GM23338 (cell line): ENCODE results near the gene FAM241A. TPM values are rescaled to one million over a fixed set of nuclear protein-coding genes. Genes with fewer than 3 reads are reported as not detected.
A peak's percentile ranks its signal among the peaks of the same experiment; 100 is the strongest.

Experiments
- ATAC-seq: fragments of 200-7000 bp; cut with Tn5 transposase; 3 replicates; pipeline ENCODE4 v1.9.1; 2020
- DNase-seq: peaks from one replicate; pipeline ENCODE4 v3.0.0-alpha.2; 2015; ENCODE audit warnings: low spot score
- H2AFZ ChIP-seq: fragments of 200-600 bp; sonication (generic); 2 replicates; pipeline ENCODE4 v1.8.0; 2016; ENCODE audit warnings: antibody characterized with exemption, mild to moderate bottlenecking, moderate library complexity
- H3F3A ChIP-seq: fragments of 200-600 bp; sonication (generic); replicated peaks from 2 replicates; pipeline ENCODE4 v1.8.0; 2017; ENCODE audit warnings: antibody characterized with exemption, mixed run types, low read depth
- H3K27ac ChIP-seq: fragments of 200-600 bp; sonication (generic); 2 replicates; pipeline ENCODE4 v1.6.1; 2016; ENCODE audit warnings: low read depth
- H3K27me3 ChIP-seq: fragments of 200-600 bp; sonication (generic); 2 replicates; pipeline ENCODE4 v1.8.0; 2016; ENCODE audit warnings: mild to moderate bottlenecking, mixed run types, moderate library complexity; ENCODE audit not compliant: insufficient read depth
- H3K36me3 ChIP-seq: fragments of 200-600 bp; sonication (generic); 2 replicates; pipeline ENCODE4 v1.8.0; 2016; ENCODE audit warnings: mild to moderate bottlenecking; ENCODE audit not compliant: insufficient read depth
- H3K4me1 ChIP-seq: fragments of 200-600 bp; sonication (generic); 2 replicates; pipeline ENCODE4 v1.8.0; 2016; ENCODE audit warnings: mild to moderate bottlenecking, moderate library complexity; ENCODE audit not compliant: insufficient read depth
- H3K4me2 ChIP-seq: fragments of 200-600 bp; sonication (generic); 2 replicates; pipeline ENCODE4 v1.7.1; 2017; ENCODE audit warnings: mixed run types
- H3K4me3 ChIP-seq: fragments of 200-600 bp; sonication (generic); 2 replicates; pipeline ENCODE4 v1.6.1; 2016; ENCODE audit warnings: mixed run types
- H3K79me2 ChIP-seq: fragments of 200-600 bp; sonication (generic); replicated peaks from 2 replicates; pipeline ENCODE4 v1.8.0; 2017; ENCODE audit warnings: mild to moderate bottlenecking; ENCODE audit not compliant: insufficient read depth
- H3K9me2 ChIP-seq: fragments of 200-600 bp; sonication (generic); 2 replicates; pipeline ENCODE4 v1.8.0; 2017; ENCODE audit not compliant: insufficient read depth
- H4K20me1 ChIP-seq: fragments of 200-600 bp; sonication (generic); replicated peaks from 2 replicates; pipeline ENCODE4 v1.8.0; 2017; ENCODE audit warnings: mild to moderate bottlenecking; ENCODE audit not compliant: insufficient read depth
- H3K27ac Mint-ChIP-seq: 2 replicates; pipeline ENCODE4 v1.8.0; 2020; ENCODE audit warnings: inconsistent platforms, mild to moderate bottlenecking, moderate library complexity, mixed read lengths
- H3K27me3 Mint-ChIP-seq: 3 replicates; pipeline ENCODE4 v1.8.0; 2022; ENCODE audit warnings: low read depth, mild to moderate bottlenecking, moderate library complexity, mixed read lengths, inconsistent platforms; ENCODE audit not compliant: insufficient read depth, poor library complexity
- H3K36me3 Mint-ChIP-seq: 3 replicates; pipeline ENCODE4 v1.8.0; 2021; ENCODE audit warnings: low read depth, mild to moderate bottlenecking, inconsistent platforms, moderate library complexity, mixed read lengths
- H3K4me1 Mint-ChIP-seq: 3 replicates; pipeline ENCODE4 v1.8.0; 2020; ENCODE audit warnings: mild to moderate bottlenecking, inconsistent platforms, mixed read lengths
- H3K4me3 Mint-ChIP-seq: 3 replicates; pipeline ENCODE4 v1.8.0; 2021; ENCODE audit warnings: moderate library complexity, mild to moderate bottlenecking, inconsistent platforms, mixed read lengths
- H3K9me3 Mint-ChIP-seq: 3 replicates; pipeline ENCODE4 v1.8.0; 2020; ENCODE audit warnings: moderate library complexity, mild to moderate bottlenecking, inconsistent platforms, mixed read lengths
- CREB1 ChIP-seq: fragments of 250-450 bp; sonication (Bioruptor Pico); IDR thresholded peaks from 2 replicates; pipeline ENCODE4 v1.5.0; 2020; ENCODE audit warnings: low read depth, mild to moderate bottlenecking, moderate library complexity
- CTCF ChIP-seq, 2 experiments: fragments of 200-600 bp in 1 of 2; sonication (generic) in 1 of 2; conservative IDR thresholded peaks; 2 replicates each; pipeline versions ENCODE4 v1.5.1 to v1.6.1; 2016 to 2017; ENCODE audit warnings: antibody characterized with exemption in 2 of 2, low read depth in 2 of 2, mild to moderate bottlenecking in 2 of 2, moderate library complexity in 1 of 2
- NANOG ChIP-seq: IDR thresholded peaks from 2 replicates; pipeline ENCODE4 v1.6.1; 2016; ENCODE audit warnings: antibody characterized with exemption, borderline replicate concordance
- STAT1 ChIP-seq: IDR thresholded peaks from one replicate; pipeline ENCODE4 v1.6.1; 2016; ENCODE audit warnings: antibody characterized with exemption; ENCODE audit not compliant: unreplicated experiment
- ZNF331 ChIP-seq: fragments of 250-450 bp; sonication (Bioruptor Pico); IDR thresholded peaks from 2 replicates; pipeline ENCODE4 v1.5.0; 2020; ENCODE audit warnings: low read depth, mild to moderate bottlenecking, moderate library complexity
- ZNF462 ChIP-seq: fragments of 250-450 bp; sonication (Bioruptor Pico); IDR thresholded peaks from 2 replicates; pipeline ENCODE4 v1.5.0; 2020; ENCODE audit warnings: mild to moderate bottlenecking, moderate library complexity
- polyA plus RNA-seq: library from polyadenylated mRNA; unstranded; fragments of >200 nt; fragmentation: Nextera tagmentation; extraction: Ambion mirVana; gene quantifications from 2 replicates; pipeline ENCODE4 v1.2.1, GENCODE V29; 2016
- total RNA-seq: library from RNA; depleted of rRNA; stranded (reverse); fragments of >200 nt; shearing (Covaris generic); gene quantifications from 2 replicates; pipeline ENCODE4 v1.2.3, GENCODE V29; 2014

Gene FAM241A
- total and polyA plus RNA-seq, 2 experiments from 2014 or later: 0.58 to 0.63 TPM

GRCh38 chr4:112214390-112215264 lies 69.4 kb downstream of the FAM241A start:
- Histone ChIP-seq H3K9me2 (no peaks in the 10 kb centered on the region), H3K27me3 (no peaks in the 10 kb centered on the region), H3K4me2 (no peak overlapping the region), H3F3A (no peaks in the 10 kb centered on the region), H4K20me1 (no peaks in the 10 kb centered on the region), H2AFZ (no peak overlapping the region), H3K79me2 (no peaks in the 10 kb centered on the region), H3K27ac (no peak overlapping the region), H3K36me3 (no peaks in the 10 kb centered on the region), H3K4me1 (no peaks in the 10 kb centered on the region), H3K4me3 (no peak overlapping the region)
- no peaks in the 10 kb centered on the region for H3K27me3 Mint-ChIP-seq
- H3K27ac Mint-ChIP-seq: no peak overlapping the region
- DNase-seq: peak; percentile 25
- TF ChIP-seq ZNF462 (CRISPR knock-in tag): no peak
- no peak for TF ChIP-seq ZNF331 (CRISPR knock-in tag)
- no peak for TF ChIP-seq STAT1
- no peak for TF ChIP-seq NANOG
- TF ChIP-seq CREB1 (CRISPR knock-in tag): no peak
- peak; percentile 32 to 39; a peak in 2 of 4 replicates for TF ChIP-seq CTCF (conservative IDR thresholded peaks at IDR 0.05; ENCODE audit: low read depth in 2 of 2)
- no peaks in the 10 kb centered on the region for H3K36me3 Mint-ChIP-seq
- peaks cover 7% of the 10 kb centered on the region; the same call in 2 of the 3 replicates for H3K9me3 Mint-ChIP-seq
- no peaks in the 10 kb centered on the region for H3K4me1 Mint-ChIP-seq
- no peak for ATAC-seq
- H3K4me3 Mint-ChIP-seq: no peak overlapping the region
